ENCODE measurements around the gene LRRC43. TPM values are rescaled to one million over a fixed set of nuclear protein-coding genes. Genes with fewer than 3 reads are reported as not detected.

The LRRC43 gene
- total and polyA plus RNA-seq, 2 of the 4 experiments (the other 2 are of a cell fraction), result 0.26 to 0.36 TPM

- DNase-seq (no peak), ATAC-seq (ENCODE audit: low read depth) (no peak)
- no peak overlapping the region for H3K4me2 ChIP-seq (ENCODE audit: low read depth, low read length)
- no peak overlapping the region for H3K9ac ChIP-seq (ENCODE audit: low read depth, low read length)
- H3K56ac ChIP-seq (ENCODE audit: extremely low read depth, insufficient read depth, low read length), result no peak overlapping the region
- no peak overlapping the region for H2AFZ ChIP-seq (replicated peaks; ENCODE audit: low read length, poor library complexity)
- no peak overlapping the region for H3K18ac ChIP-seq (ENCODE audit: low read depth, low read length)
- no peak overlapping the region for H3K14ac ChIP-seq (replicated peaks; ENCODE audit: low read depth, low read length)
- H3K23ac ChIP-seq (ENCODE audit: low read depth, low read length), result no peak overlapping the region
- no peak overlapping the region for H4K5ac ChIP-seq (ENCODE audit: low read depth, low read length)
- H2AK9ac ChIP-seq (replicated peaks; ENCODE audit: low read depth, low read length, poor library complexity), result no peak overlapping the region
- dilution Hi-C loops (cut with HindIII; ENCODE audit: low sequenced_read_pairs, unreplicated experiment) (no loop called here), in situ Hi-C loops (cut with MboI; ENCODE audit: low sequenced_read_pairs) (no loop called here), intact Hi-C loops (cut with micrococcal nuclease) (no loop called here)
- no peak overlapping the region for H4K8ac ChIP-seq (ENCODE audit: low read depth in 2 of 2, low read length in 2 of 2)
- H2BK20ac ChIP-seq (ENCODE audit: low read depth, low read length), result no peak overlapping the region
- 62% methylated on average over 8 of the region's 17 CpGs; no CpG with 5 or more reads in 1 of the 2 experiments for WGBS, 2 experiments (ENCODE audit: extremely low coverage in 2 of 2, insufficient read length in 1 of 2)
- no peaks in the 10 kb centered on the region; the same call in 1 of the 2 replicates for H3K9me1 ChIP-seq (ENCODE audit: insufficient read depth, low read length)
- POLR2A ChIA-PET (ENCODE audit: unreplicated experiment), result no interaction called here
- no peak overlapping the region for H3K4ac ChIP-seq (ENCODE audit: low read depth, low read length)
- no peak overlapping the region for H4K91ac ChIP-seq (ENCODE audit: insufficient read depth, low read depth, low read length)
- H3K36me3 ChIP-seq (ENCODE audit: control insufficient read depth, insufficient read depth, low read length), result no peaks in the 10 kb centered on the region
- no peaks in the 10 kb centered on the region for H4K20me1 ChIP-seq (ENCODE audit: insufficient read depth, low read length)
- H2BK120ac ChIP-seq (ENCODE audit: low read depth, low read length), result no peak overlapping the region
- H2BK15ac ChIP-seq (ENCODE audit: low read depth, low read length), result no peak overlapping the region
- no peaks in the 10 kb centered on the region for H3K9me3 ChIP-seq (ENCODE audit: control insufficient read depth, insufficient read depth, low read length)
- no peaks in the 10 kb centered on the region for H3K4me1 ChIP-seq (ENCODE audit: control insufficient read depth, insufficient read depth, low read length)
- CTCF ChIA-PET, result no interaction called here
- H3K4me3 ChIP-seq (ENCODE audit: insufficient read depth, low read depth, low read length), result no peak overlapping the region
- no peak overlapping the region for H3K27ac ChIP-seq (ENCODE audit: insufficient read depth, low read length)
- no peaks in the 10 kb centered on the region for H3K79me1 ChIP-seq (ENCODE audit: low read depth in 1 of 2, low read length in 2 of 2)
- TF ChIP-seq RAD21 (IDR thresholded peaks at IDR 0.05; ENCODE audit: low read length), result no peak
- TF ChIP-seq FOS (IDR thresholded peaks at IDR 0.05; ENCODE audit: low read depth, low read length), result no peak
- no peak for TF ChIP-seq CEBPB (IDR thresholded peaks at IDR 0.05; ENCODE audit: low read depth, low read length)
- TF ChIP-seq ELK1 (IDR thresholded peaks at IDR 0.05; ENCODE audit: borderline replicate concordance, low read depth, low read length), result no peak
- TF ChIP-seq BHLHE40 (IDR thresholded peaks at IDR 0.05; ENCODE audit: low read depth, low read length), result no peak
- no peak for TF ChIP-seq SMC3 (IDR thresholded peaks at IDR 0.05; ENCODE audit: low read depth, low read length)
- TF ChIP-seq CHD1 (IDR thresholded peaks at IDR 0.05; ENCODE audit: low read depth, low read length), result no peak
- TF ChIP-seq MAZ (IDR thresholded peaks at IDR 0.05; ENCODE audit: borderline replicate concordance, low read depth, low read length), result no peak
- TF ChIP-seq USF2 (IDR thresholded peaks at IDR 0.05; ENCODE audit: low read depth, low read length), result no peak
- TF ChIP-seq RFX5 (IDR thresholded peaks at IDR 0.05; ENCODE audit: low read depth, low read length), result no peak
- no peak for TF ChIP-seq MAFK (IDR thresholded peaks at IDR 0.05; ENCODE audit: low read depth, low read length)
- TF ChIP-seq MXI1 (IDR thresholded peaks at IDR 0.05; ENCODE audit: borderline replicate concordance, low read depth, low read length), result no peak
- no peak for TF ChIP-seq CTCF (conservative IDR thresholded peaks at IDR 0.05; ENCODE audit: low read depth, low read length)
- TF ChIP-seq POLR2A (IDR thresholded peaks at IDR 0.05; ENCODE audit: low read depth, low read length), result no peak
- TF ChIP-seq NFE2L2 (IDR thresholded peaks at IDR 0.05; ENCODE audit: low read depth, low read length), result no peak
- H2BK5ac ChIP-seq (ENCODE audit: low read depth, low read length, poor library complexity, severe bottlenecking), result no peak overlapping the region
- H3K27me3 ChIP-seq (ENCODE audit: control insufficient read depth, insufficient read depth, low read length), result peaks cover 18% of the 10 kb centered on the region
- H2AK5ac ChIP-seq (ENCODE audit: low read depth, low read length), result no peak overlapping the region
- no TSS peak for BruUV-seq (replicated peaks)
These were observed 10.5 kb upstream of the LRRC43 start for GRCh38 chr12:122172262-122172939.

All from IMR-90 (cell line).